HG02943 (cell line): ENCODE measurements around the gene CDC42EP2.

Source experiments
- ATAC-seq: cut with Tn5 transposase; IDR thresholded peaks from one replicate; pipeline ENCODE4 v1.9.1; 2021; ENCODE audit warnings: mild to moderate bottlenecking, low read depth, moderate library complexity; ENCODE audit not compliant: unreplicated experiment

Gene CDC42EP2

GRCh38 chr11:65297026-65297672, 17.5 kb upstream of the CDC42EP2 start:
- no peak for ATAC-seq

DNA sequence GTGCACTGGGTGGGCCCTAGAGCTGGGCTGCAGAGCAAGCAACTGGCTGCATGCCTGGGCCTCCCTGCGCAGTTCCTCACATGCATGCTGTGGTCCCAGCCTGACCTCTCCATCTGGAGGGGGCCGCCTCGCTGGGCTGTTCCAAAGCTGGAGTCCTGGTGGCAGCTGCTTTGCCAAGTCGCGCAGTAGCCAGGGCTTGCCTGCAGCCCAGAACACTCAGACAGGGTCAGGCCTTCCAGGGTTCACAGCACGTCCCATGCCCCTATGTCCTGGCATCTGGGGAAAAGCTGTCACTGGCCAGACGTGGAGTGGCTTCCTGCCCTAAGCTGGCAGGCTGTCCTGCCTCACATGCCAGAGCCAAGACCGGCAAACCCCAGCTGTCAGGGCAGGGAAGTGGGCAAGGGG, 16.5 kb upstream of the CDC42EP2 start:
- no peak for ATAC-seq

GRCh38 chr11:65298655-65299179, 15.9 kb upstream of the CDC42EP2 start:
- ATAC-seq = no peak

DNA sequence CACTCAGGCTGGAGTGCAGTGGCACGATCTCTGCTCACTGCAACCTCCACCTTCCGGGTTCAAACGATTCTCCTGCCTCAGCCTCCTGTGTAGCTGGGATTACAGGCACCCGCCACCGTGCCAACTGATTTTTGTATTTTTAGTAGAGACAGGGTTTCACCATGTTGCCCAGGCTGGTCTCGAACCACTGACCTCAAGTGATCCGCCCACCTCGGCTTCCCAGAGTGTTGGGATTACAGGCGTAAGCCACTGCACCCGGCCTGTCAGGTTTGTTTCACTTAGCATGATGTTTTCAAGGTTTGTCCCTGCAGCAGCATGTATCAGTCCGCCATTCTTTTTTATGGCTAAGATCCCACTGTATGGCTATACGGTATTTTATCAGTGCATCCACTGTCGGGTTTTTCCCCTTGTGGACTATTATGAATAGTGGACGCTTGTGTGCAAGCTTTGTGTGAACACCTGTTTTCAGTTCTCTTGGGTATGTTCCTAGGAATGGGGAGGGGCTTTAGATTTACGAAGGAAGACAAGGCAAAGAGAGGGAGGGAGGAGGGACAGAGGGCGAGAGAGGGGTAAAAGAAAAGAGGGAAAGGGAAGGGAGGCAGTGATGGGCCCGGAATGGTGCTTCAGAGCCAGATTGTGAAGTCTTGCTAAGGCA, 13.9 kb upstream of the CDC42EP2 start:
- no peak for ATAC-seq

DNA sequence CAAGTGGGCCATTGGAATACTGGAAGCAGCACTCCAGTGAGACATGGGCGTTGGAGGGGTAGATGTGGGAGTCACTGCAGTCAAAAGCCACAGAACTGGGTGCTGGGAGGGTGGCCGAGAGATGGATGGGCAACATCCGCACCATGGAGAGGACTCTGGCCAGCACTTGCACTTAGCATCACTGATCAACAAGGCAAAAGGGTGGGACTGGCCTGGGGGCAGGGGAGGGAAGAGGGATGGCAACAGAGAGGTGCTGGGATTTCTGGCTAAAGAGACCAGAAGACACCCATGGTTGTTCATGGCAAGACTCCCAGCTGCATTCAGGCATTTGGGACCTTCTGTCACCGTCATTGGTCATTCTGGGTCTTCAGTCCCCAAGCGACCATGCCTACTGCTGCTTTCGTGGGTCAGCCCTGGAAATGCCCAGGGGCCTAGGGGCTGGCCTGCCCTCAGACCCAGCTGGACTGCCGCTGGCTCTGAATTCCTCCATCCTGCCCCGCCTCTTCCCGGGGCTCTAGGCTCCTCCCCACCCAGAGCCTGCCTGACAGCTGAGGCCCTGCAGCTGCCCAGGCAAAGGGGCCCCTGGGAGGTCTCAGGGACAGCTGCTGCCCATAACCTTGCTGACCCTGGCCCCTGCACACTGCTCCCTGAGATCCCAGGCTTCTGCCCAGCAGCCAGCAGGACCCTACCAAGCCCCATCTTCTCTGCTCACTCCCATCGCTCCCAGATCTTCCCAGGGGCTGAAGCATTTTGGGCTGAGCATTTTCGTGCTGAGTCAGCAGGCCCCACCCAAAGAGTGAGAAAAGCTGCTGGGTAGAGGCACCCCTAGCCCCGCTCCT, 13.0 kb upstream of the CDC42EP2 start:
- no peak for ATAC-seq

DNA sequence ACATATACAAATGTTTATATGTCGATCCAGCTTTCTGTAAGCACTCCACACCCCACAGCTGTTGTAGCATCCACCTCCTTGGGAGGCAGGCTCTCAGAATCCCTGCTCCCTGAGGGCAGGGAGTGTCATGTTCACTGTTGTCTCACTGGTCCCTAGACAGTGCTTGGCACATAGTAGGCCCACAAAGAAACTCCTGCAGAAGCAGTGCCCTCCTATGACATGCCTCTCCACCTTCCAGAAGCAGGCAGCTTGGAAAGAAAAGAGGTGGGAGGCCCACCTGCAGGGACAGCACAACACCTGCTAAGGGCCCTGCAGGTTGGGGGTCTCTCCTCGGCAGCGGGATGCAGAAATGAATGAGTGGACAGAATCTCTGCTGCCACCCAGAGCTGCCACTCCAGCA, 11.1 kb upstream of the CDC42EP2 start:
- ATAC-seq = no peak

DNA sequence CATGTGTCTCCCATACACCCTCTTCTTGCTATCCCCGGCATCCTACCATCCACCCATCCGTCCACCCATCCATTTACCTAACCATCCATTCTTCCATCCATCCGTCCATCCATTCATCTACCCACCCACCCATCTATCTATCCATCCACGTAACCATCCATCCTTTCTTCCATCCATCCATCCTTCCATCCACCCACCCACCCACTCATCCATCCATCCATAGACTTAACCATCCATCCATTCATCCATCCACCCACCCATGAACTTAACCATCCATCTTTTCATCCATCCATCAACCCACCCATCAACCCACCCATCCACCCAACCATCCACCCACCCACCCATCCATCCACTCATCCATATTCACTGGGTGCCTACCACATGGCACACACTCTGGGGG, 10.6 kb upstream of the CDC42EP2 start:
- ATAC-seq = no peak

DNA sequence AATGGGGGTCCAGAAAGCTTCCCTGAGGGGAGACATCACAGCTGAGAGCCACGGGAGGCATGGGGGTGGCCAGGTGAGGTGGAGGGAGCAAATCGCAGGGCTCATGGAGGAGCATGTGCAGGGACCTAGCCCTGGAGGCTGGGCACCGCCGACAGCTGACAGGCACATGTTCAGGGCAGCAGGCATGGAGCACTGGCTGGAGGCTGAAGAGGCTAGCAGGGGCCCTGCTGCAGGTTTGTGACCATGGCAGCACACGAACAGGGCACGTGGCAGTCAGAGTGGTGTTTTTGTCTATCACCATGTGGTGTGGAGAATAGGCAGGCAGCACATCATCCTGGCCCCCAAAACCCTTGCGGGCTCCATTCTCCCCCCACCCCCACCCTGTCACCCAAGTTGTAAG, 10.1 kb upstream of the CDC42EP2 start:
- ATAC-seq = no peak

- ATAC-seq = no peak
These were observed 9.0 kb upstream of the CDC42EP2 start for GRCh38 chr11:65305501-65306268.

- no peak for ATAC-seq
These were observed 7.1 kb upstream of the CDC42EP2 start for GRCh38 chr11:65307298-65308229.

- no peak for ATAC-seq
These were observed 6.3 kb upstream of the CDC42EP2 start for GRCh38 chr11:65308281-65308891.

- ATAC-seq = no peak
These were observed 5.7 kb upstream of the CDC42EP2 start for GRCh38 chr11:65309006-65309405.

GRCh38 chr11:65310215-65310614, 4.5 kb upstream of the CDC42EP2 start:
- ATAC-seq = no peak

DNA sequence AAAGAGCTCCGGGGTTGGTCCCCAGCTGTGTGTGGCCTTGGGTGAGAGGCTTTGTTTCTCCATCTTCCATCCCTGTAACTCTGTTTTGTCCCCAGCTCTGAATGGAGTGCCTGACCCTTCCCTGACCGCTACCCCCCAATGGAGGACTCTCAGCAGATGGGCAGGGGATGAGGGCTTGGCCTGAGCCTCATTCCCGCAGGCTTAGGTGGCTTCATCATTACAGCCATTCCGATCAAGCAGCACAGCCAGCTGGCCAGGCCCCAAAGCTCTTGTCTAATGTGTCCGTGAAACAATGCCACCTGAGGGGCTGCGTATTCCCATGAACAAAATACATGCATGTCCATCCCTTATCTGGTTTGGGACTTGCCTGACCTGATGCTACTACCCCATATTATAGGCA, 3.9 kb upstream of the CDC42EP2 start:
- no peak for ATAC-seq

DNA sequence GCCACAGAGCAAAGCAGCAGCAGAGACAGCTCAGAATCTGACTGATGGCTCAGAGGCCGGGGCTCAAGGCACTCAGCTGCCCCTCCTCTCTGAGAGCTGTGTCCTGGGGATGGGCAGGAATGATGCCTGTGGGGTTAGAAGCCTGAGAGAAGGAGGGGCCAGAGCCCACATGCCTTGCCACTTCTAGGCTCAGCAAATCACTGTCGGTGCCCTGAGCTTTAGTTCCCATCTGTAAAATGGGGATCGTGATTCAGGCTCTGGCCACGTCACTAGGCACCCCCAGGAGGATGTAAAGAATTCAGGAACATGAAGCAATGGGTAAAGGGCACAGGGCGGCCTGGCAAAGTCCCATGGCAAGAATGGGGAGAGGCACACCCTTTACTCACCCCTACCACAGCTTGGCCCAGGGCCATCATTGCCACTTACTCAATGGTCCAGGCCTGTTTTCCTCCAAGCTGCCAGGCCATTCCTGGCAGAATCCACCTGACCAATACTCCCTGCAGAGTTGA, 3.4 kb upstream of the CDC42EP2 start:
- no peak for ATAC-seq

GRCh38 chr11:65315204-65315865, 669 bp downstream of the CDC42EP2 start:
- no peak for ATAC-seq

GRCh38 chr11:65315866-65316226, 1.2 kb downstream of the CDC42EP2 start:
- no peak for ATAC-seq

- ATAC-seq = no peak
These were observed 1.8 kb downstream of the CDC42EP2 start for GRCh38 chr11:65316227-65317024.
